Fibroblast of gingiva (primary cell): Measurements from ENCODE around the gene POLR3F.
"Not testable (repeated sequence)": the region's sequence is repeated elsewhere in the genome, so short reads cannot be mapped to it uniquely, and the experiment has no call there.

Experiments
- DNase-seq: peaks from one replicate; pipeline ENCODE4 v3.0.0-alpha.2; 2011; ENCODE audit warnings: low read depth

The POLR3F gene, protein sequence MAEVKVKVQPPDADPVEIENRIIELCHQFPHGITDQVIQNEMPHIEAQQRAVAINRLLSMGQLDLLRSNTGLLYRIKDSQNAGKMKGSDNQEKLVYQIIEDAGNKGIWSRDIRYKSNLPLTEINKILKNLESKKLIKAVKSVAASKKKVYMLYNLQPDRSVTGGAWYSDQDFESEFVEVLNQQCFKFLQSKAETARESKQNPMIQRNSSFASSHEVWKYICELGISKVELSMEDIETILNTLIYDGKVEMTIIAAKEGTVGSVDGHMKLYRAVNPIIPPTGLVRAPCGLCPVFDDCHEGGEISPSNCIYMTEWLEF

DNA sequence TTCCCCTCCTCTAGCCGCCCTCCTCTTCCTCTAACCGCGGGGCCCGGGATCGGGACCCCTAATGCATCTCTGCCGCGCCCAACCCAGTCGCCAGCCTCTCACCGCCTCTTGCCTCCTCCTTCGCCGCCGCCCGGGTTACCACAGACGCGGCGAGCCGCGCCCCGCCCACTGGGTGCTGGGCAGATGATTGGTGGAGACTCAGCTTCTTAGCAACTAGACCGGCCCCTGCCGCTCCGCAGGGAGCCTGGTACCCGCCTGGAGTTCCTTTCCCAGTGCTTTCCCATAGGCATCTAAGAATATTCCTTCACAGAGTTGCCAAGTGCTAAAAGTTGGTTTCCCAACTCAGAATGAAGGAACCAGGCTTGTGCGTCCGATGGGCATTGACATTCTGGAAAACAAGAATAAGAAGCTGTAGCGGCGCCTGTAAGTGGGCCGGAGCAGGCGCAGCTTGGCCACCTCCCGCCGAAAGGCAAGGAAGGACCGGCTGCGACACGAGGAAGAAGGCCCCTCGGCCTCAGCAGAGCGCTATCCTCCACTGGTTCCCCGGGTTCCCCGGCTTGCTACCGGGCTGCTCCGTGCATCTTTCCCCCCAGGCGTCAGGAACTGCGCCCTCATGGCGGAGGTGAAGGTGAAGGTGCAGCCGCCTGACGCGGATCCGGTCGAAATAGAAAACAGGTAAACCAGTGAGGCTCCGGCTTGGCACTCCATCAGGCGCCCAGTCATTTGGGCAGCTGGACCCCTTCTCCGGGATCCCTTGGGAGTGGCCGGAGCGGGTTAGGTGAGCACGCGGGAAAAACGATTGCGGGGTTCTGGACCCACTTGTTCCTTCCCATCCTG, at the start of gene POLR3F, which contains the start of gene DZANK1:
Gene POLR3F (plus strand): TSS at position 497 of the 837 bp plus-strand sequence. CDS start 117 bp downstream, at position 614.
Gene DZANK1 (minus strand): TSS at position 137 of the 837 bp plus-strand sequence. CDS start 1,672 bp downstream, outside the sequence.
- peak; percentile 95 for DNase-seq

DNA sequence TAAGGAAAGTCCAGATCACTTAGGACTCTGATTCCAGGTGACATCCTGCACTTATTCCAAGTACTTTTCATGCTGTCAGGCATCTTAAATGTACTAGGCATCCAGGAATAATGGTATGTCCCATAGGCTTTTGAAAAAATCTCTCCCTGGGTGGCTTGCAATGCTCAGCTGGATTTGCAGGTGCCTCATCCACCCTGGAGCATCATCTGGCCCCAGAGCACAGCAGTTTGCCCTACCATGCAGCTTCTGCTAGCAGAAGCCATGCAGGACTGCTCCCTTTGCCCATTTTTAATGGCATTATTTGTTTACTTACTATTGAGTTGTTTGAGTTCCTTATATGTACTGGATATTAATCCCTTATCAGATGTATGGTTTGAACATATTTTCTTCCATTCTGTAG, 45.6 kb upstream of the POLR3F start:
- no peak for DNase-seq

DNA sequence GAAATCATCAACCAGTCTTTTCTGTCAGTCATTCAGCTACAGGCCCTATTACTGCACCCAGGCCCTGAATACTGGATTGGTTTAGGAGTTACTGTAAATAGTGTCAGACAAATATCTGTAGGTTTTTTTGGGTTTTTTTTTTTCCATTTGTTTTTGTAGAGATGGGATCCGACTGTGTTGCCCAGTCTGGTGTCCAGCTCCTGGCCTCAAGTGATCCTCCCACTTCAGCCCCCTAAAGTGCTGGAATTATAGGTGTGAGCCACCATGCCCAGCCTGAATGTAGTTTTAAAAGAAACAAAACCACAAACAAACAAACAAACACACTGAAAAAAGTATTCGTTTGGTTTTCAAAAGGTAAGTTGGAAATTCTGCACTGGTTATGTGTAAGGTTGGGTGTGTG, 40.0 kb upstream of the POLR3F start:
- DNase-seq: no peak

DNA sequence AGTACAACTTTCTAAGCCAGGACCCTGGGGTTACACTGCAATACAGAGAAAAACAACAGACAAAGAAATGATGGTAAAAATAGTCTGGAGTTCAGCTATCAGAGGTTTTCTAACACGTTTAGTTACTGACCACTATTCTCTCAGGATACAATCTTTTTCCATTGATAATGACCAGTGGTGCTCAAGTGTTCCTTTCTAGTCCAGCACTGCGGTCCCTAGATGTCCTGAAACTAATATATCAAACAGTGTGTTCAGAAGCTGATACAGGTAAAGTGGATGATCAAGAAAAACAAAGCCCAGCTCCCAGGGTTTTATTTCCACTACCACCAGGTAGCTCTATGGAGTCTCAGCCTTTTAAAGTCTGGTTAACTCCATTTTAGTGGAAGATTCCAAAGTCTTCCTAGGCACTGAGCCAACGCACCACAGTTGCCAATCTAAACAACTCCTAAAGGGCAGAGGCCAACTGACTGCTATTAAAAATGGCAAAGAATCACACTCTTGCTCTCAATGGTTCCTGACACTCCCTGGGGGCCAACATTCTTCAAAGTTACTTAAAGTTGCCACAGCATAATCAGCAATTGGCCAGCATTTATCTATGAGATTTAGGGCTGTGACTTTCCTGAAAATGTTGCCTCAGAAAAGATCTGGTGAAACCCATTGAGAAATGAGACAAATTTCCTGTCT, 38.6 kb upstream of the POLR3F start:
- DNase-seq: peak; percentile 65

DNA sequence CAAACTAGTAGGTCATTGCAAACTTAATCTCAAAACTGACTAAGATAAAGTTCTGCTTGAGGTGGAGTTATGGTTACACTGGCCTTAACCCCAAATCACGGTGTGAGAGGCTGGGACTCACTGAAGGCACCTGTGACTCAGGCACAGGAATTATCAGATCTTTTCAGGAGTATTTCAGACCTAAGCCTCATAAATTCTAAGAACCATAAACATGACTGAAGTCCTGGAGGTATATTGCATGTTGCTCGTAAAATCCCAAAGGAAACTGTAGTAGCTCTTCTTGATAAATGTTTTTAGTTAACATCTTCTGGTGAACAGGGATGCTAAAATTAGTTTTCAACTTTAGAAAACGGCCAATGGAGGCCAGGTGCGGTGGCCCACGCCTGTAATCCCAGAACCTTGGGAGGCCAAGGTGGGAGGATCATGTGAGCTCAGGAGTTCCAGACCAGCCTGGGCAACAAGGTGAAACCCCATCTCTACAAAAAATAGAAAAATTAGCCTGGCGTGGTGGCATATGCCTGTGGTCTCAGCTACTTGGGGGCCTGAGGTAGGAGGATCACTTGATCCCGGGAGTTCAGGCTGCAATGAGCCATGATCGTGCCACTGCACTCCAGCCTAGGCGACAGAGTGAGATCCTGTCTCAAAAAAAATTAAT, 36.9 kb upstream of the POLR3F start:
- DNase-seq: no peak

DNA sequence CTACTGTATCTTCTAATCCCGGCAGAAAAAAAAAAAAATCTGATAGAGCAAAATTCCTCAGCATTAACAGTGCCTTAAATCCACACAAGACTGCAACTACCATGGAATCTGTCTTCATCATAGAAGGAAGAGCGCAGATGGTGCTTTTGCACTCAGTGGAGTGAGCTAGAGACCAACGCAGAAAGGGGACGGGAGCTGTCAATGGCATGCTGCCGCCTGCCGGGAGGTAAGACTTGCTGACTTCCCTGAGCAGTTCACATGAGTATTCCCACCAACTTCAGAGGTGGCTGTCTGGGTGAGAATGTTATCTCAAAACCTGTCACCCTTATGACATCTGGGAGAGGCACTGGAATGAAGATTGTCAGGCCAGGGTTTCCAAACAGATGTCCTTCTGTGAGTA, 36.0 kb upstream of the POLR3F start:
- DNase-seq: no peak

DNA sequence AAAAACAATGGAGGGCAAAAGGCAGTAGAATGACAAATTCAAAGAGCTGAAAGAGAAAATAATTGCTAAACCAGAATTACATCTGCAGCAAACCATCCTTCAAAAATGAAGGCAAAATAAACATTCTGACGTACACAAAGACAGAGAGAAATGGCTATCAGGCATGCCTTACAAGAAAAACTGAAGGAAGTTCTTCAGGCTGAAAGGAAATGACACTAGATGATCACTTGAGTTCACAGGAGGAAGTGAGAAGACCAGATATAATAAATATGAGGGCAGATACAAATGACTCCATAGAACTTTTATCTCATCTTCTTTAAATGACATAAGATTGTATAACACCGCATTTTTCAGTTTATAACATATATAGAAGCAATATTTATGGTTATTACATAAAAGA, 30.3 kb upstream of the POLR3F start:
- DNase-seq: no peak

DNA sequence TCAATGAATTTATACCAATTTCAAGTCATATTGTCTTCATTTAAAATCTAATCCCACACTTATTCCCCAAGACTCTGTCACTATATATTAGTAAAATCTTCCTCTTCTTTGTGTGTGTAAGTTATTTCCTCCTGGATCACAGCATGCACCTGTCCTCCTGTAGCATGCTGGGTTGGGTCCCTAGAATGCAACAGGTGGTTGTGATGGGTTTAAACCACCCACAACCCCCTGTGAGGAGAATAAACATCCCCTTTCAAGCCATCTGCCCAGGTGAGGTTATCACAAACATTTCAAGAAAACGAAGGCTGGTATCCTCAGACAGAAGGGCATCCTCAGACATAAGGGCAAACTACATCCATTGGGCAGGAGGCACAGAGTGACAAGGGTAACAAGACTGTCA, 26.8 kb upstream of the POLR3F start:
- no peak for DNase-seq

DNA sequence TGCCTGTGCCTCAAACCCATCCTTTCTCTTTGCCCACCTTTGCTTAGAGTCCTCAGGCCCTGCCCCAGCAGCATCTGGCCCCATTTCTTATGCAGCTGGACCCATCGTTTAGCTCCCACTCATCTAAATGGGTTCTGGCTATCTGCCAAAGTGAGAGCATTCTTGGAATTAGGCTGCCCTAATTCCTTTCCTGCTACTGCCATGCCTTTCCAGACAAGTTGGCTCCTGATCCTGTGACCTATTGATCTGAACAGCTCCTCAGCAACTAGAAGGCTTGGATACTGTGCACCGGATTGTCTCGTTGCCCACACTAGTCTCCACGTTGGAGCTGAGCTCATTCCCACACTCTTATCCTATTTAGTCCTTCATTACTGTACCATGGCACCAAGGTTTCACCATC, 23.3 kb upstream of the POLR3F start:
- no peak for DNase-seq

DNA sequence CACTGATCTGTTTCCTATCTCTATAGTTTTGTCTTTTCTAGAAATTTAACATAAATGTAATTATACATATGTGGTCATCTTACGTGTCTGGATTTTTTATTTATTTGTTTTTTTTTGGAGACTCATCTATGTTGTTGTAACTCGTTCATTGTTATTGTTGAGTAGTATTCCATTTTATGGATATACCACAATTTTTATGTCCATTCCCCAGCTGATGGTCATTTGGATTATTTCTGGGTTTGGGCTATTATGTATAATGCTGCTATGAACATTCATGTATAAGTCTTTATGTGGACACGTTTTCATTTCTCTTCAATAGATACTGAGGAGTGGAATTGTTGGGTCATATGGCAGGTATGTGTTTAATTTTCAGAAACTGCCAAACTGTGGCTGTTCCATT, 10.6 kb upstream of the POLR3F start:
- DNase-seq: no peak

DNA sequence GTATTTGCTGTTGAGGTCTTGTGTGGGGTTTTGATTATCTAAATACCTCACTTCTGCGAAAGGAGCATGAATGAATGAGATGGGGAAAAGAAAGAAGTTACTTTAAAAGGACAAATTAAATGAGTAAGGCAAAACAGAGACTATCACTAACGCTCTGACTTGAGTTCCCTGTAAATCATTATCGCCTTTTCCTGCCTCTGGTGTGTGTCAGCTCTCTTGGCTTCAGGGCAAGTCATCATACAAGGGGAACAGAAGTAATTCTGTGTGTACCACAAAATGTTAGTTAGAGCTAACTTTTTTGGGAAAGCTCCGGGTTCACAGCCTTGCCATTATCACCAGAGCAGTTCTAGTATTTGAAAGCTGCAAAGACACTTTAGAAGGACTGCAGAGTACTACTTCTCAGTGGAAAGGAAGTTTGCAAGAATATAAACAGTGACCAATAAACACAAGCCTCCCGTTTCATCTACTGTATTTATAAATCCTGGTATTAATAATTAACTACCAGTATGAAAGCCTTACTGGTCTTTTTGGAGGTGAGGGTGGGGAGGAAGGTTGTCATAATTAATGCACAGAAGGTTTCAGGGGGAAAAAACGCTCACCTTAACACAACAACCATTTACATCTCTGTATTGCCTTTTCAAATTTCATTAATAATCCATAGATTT, 1.5 kb upstream of the POLR3F start:
- DNase-seq: no peak

DNA sequence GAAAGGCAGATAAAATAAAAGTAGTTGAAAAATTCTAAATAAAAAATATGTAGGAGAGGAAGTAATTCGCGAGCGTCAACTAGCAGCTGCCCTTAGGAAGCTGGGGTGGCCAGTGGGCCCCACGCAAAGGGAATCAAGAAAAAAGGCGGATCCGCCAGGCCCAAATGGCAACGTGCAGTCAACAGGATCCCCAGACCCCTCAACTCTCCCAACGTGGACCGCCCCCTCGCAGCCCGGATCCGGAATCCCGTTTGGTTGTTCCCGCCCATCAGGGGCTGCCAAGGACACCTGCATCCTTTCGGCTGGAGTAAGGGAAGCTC, 656 bp upstream of the POLR3F start:
- no peak for DNase-seq

DNA sequence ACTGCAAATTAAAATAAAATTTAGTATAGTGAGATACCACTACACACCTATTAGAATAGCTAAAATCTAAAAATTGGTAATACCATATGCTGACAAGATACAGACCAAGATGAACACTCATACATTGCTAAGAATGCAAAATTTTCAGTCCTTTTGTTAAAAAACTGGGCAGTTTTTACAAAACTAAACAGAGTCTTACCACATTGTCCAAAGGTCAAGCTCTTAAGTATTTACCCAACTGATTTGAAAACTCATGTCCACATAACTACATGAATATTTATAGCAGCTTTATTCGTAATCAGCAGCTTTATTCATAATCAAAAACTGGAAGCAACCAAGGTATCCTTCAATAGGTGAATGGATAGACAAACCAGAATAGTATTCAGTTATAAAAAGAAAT, 10.0 kb downstream of the POLR3F start:
- no peak for DNase-seq

DNA sequence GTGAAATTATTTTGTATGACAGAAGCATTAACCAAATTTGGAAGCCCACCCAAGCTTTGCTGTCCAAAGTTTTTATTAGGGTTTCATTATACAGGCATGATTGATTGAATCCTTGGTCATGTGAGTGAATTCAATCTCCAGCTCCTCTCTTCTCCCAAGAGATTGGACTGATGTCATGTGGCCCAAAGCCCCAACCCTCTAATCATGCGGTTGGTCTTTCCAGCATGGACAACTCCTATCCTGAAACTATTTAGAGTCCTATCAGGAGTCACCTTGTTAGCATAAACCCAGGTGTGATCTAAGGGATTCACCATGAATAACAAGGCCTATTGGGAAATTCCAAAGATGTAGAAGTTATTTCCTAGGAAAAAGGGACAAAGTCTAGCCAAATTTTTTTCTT, 10.6 kb downstream of the POLR3F start:
- no peak for DNase-seq

DNA sequence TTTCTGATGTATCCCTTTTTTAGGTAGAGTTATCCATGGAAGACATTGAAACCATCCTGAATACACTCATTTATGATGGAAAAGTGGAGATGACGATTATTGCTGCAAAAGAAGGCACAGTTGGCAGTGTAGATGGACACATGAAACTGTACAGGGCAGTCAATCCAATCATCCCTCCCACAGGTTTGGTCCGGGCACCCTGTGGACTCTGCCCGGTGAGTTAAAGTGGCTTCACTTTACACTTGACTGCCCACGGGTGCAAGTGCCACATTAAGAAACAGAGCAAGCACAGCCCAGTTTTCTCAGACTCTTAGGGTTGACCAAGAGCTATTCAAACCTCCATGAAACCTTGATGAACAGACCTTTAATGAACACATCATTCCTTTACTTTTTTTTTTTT, 14.4 kb downstream of the POLR3F start:
- DNase-seq: no peak

DNA sequence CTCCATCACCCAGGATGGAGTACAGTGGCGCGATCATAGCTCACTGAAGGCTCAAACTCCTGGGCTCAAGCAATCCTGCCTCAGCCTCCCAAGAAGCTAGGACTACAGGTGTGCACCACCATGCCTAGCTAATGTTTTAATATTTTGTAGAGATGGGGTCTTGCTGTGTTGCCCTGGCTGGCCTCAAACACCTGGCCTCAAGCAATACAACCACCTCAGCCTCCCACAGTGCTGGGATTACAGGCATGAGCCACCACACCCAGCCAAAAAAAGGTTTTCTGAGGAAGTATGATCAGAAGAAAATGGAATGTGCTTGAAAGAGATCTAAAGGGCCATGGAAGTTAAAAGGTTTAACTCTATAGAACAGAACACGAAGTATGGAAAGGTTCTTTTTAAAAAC, 21.1 kb downstream of the POLR3F start:
- DNase-seq: no peak

DNA sequence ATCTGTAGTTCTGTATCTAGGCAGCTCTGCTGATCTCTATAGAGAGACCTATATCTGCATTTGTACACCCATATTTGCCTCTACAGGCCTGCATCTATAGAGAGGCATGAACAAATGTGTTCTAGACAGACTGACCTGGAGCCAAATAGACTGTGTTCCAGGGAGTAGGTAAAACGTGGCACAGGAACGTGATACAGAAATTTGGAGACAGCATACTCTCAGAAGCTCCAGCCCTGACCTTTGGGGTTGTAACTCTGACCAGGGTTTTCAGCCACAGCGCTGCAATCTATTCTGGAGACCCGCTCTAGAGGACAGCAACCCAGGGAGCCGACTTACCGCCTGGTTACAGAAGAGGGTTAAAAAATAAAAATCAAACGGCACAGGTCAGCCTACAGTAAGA, 28.9 kb downstream of the POLR3F start:
- no peak for DNase-seq

DNA sequence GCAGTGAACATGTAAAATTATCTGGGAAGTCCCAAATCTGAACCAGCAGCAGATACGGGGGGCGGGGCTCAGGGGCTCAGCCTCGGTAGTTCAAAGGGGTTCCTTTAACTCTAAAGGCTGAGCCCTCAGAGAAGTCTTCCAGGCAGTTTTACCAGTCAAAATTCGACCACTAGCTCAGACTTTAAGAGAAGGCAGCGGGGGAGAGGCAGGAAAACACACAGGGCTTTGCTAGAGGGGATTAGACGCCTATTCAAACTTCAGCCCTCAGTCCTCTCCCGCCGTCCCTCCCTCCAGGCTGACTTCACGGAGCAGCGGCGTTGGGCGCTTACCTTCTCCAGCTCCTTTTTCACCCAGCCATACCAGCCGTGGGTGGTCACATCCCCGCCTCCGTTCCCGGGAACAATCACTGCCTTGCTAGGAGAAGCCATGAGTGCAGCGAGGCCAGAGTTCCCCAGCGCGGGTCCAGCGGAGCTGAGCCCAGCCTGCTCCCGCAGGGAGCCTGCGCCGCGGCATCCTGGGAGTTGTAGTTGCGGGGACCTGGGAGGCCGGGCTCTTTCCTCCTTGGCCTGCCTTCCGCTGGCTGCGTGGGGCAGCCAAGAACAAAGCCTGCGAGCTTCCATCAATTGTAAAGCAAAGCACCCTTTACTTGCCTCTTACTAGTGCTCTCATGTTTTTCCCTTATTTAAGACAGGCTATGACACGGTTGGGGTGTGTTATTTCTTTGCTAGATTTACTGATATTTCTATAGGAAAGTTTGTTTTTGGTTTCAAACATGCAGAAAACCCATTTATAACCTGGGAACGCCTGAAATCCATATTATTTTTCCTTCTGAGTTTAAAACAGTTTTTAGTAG, 29.8 kb downstream of the POLR3F start, which contains the start of gene RBBP9:
Gene RBBP9 (minus strand): TSS at position 486 of the 853 bp plus-strand sequence. CDS start 58 bp downstream, at position 428.
- DNase-seq: peak; percentile 76

DNA sequence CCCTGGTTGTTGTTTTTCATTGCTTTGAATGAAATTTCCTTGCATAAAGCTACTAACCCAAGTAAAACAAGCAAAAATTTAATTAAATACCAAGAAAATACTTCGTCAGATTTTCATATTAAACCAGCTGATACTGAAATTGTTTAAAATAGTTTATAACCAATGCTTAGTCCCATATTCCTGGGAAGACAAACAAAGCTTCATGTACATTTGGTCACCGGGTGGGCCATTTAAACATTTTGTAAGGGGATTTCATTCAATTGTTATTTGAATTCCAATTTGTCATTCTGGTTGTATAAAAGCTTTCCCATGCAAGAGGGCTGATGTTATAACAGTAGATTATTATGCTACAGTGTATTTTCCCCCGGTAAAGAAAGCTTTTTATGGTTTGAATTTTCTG, 30.4 kb downstream of the POLR3F start:
- DNase-seq: no peak

DNA sequence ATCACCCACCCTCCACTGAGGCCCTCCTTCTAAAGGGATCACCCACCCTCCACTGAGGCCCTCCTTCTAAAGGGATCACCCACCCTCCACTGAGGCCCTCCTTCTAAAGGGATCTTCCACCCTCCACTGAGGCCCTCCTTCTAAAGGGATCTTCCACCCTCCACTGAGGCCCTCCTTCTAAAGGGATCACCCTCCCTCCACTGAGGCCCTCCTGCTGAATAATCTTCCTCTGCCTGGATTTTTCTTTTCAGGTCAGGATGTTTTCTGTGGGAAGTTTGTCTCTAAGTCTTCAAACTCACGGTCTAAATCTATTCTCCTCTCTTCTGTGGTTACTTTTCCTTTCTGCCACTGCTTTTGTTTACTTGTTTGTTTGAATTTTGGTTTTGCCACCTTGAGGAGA, 34.5 kb downstream of the POLR3F start:
- not testable (repeated sequence) for DNase-seq
